ENCODE measurements around the gene ALDH3B2. TPM values are rescaled to one million over a fixed set of nuclear protein-coding genes. Genes with fewer than 3 reads are reported as not detected.

Gene ALDH3B2
- total RNA-seq, 2 experiments from 2014 or later = 1.5 to 8.0 TPM

- Histone ChIP-seq H3K36me3 (ENCODE audit: insufficient read depth, low read length) (no peaks in the 10 kb centered on the region), H3K79me2 (ENCODE audit: insufficient read depth, low read depth, low read length) (no peaks in the 10 kb centered on the region), H3K4me3 (ENCODE audit: low read depth, low read length, poor library complexity, severe bottlenecking) (peak overlapping the region; percentile 72), H3K9me3 (ENCODE audit: low read length) (no peaks in the 10 kb centered on the region), H3K4me1 (ENCODE audit: insufficient read depth, low read length, poor library complexity, severe bottlenecking) (peaks cover 23% of the 10 kb centered on the region), H3K9me2 (ENCODE audit: insufficient read depth, low read length) (no peaks in the 10 kb centered on the region), H3K27ac (ENCODE audit: low read depth, low read length, poor library complexity, severe bottlenecking) (peak overlapping the region; percentile 52), H2AFZ (ENCODE audit: low read length) (no peak overlapping the region), H4K20me1 (ENCODE audit: insufficient read depth, low read length) (no peaks in the 10 kb centered on the region), H3K4me2 (ENCODE audit: low read length) (peak overlapping the region; percentile 97)
- ChIA-PET CTCF (ENCODE audit: unreplicated experiment) (interaction anchor here (0.6 to 1.6 kb wide), 4 partner anchors 9 to 211 kb away, joined by 3 to 6 read pairs (median 4); partner anchors contain the start of gene TBX10), POLR2A (interaction anchor here (2.1 kb wide), 1 partner anchor 14 kb away, joined by 10 read pairs; no protein-coding TSS in a partner anchor)
- no peak for DNase-seq (ENCODE audit: low spot score)
- intact Hi-C loops (cut with micrococcal nuclease; ENCODE audit: unreplicated experiment) = loop anchor here (1.0 kb wide), 2 partner anchors 14 to 48 kb away; partner anchors contain the start of gene GSTP1
- no peak for TF ChIP-seq EZH2phosphoT487 (IDR thresholded peaks at IDR 0.05; ENCODE audit: borderline replicate concordance, low read depth, low read length)
- TF ChIP-seq CTCF (conservative IDR thresholded peaks at IDR 0.05; ENCODE audit: low read length) = peak; percentile 51; the same call in 1 of the 2 replicates
- BruUV-seq (replicated peaks) = no TSS peak
Measured at GRCh38 chr11:67630943-67631331, 43.5 kb downstream of the ALDH3B2 start.

GRCh38 chr11:67630228-67630942 lies 44.0 kb downstream of the ALDH3B2 start:
- TF ChIP-seq CTCF (conservative IDR thresholded peaks at IDR 0.05; ENCODE audit: low read length) = peak; percentile 75
- TF ChIP-seq EZH2phosphoT487 (IDR thresholded peaks at IDR 0.05; ENCODE audit: borderline replicate concordance, low read depth, low read length) = no peak
- Histone ChIP-seq H3K4me3 (ENCODE audit: low read depth, low read length, poor library complexity, severe bottlenecking) (peak overlapping the region; percentile 77), H4K20me1 (ENCODE audit: insufficient read depth, low read length) (no peaks in the 10 kb centered on the region), H3K9me2 (ENCODE audit: insufficient read depth, low read length) (no peaks in the 10 kb centered on the region), H3K4me1 (ENCODE audit: insufficient read depth, low read length, poor library complexity, severe bottlenecking) (peaks cover 23% of the 10 kb centered on the region), H3K79me2 (ENCODE audit: insufficient read depth, low read depth, low read length) (no peaks in the 10 kb centered on the region), H3K27ac (ENCODE audit: low read depth, low read length, poor library complexity, severe bottlenecking) (peak overlapping the region; percentile 52), H3K36me3 (ENCODE audit: insufficient read depth, low read length) (no peaks in the 10 kb centered on the region), H3K4me2 (ENCODE audit: low read length) (peak overlapping the region; percentile 97), H2AFZ (ENCODE audit: low read length) (no peak overlapping the region), H3K9me3 (ENCODE audit: low read length) (no peaks in the 10 kb centered on the region)
- intact Hi-C loops (cut with micrococcal nuclease; ENCODE audit: unreplicated experiment) = loop anchor here (1.0 kb wide), 2 partner anchors 15 to 47 kb away; partner anchors contain the start of gene GSTP1
- POLR2A ChIA-PET = interaction anchor here (1.3 to 2.1 kb wide), 3 partner anchors 15 to 48 kb away, joined by 5 to 10 read pairs (median 6); no protein-coding TSS in a partner anchor
- BruUV-seq (replicated peaks) = no TSS peak
- CTCF ChIA-PET (ENCODE audit: unreplicated experiment) = interaction anchor here (0.6 to 1.9 kb wide), 6 partner anchors 9 to 210 kb away, joined by 3 to 6 read pairs (median 4); partner anchors contain the start of gene TBX10
- DNase-seq (ENCODE audit: low spot score) = peak; percentile 99

Data from OCI-LY7 (cell line).